Fibroblast of skin of right biceps (primary cell): ENCODE results near the gene SPPL2B.

Experiments used
- DNase-seq: peaks from one replicate; pipeline ENCODE4 v3.0.0-alpha.2; 2013

SPPL2B gene

GRCh38 chr19:2356036-2356646 is 27.7 kb downstream of the SPPL2B start:
- no peak for DNase-seq

- no peak for DNase-seq
Measured at GRCh38 chr19:2357279-2358206, 29.1 kb downstream of the SPPL2B start.

- DNase-seq = no peak
Measured at GRCh38 chr19:2358548-2359173, 30.2 kb downstream of the SPPL2B start.

- no peak for DNase-seq
Measured at GRCh38 chr19:2359992-2360685, 31.7 kb downstream of the SPPL2B start, which contains the start of gene TMPRSS9. TMPRSS9 (plus strand) TSS chr19:2360265; CDS start chr19:2389786, 29,521 bp downstream.

- DNase-seq = no peak
Measured at GRCh38 chr19:2360833-2361232, 32.3 kb downstream of the SPPL2B start.

GRCh38 chr19:2361246-2362045 is 33.0 kb downstream of the SPPL2B start:
- no peak for DNase-seq

- no peak for DNase-seq
Measured at GRCh38 chr19:2362046-2362969, 33.8 kb downstream of the SPPL2B start.

- DNase-seq = no peak
Measured at GRCh38 chr19:2362970-2363300, 34.5 kb downstream of the SPPL2B start.

GRCh38 chr19:2363419-2363818 is 34.9 kb downstream of the SPPL2B start:
- no peak for DNase-seq

GRCh38 chr19:2365201-2365970 is 36.9 kb downstream of the SPPL2B start:
- DNase-seq = no peak

- peak; percentile 70 for DNase-seq
Measured at GRCh38 chr19:2371656-2372055, 43.2 kb downstream of the SPPL2B start.

- DNase-seq = no peak
Measured at GRCh38 chr19:2372076-2372612, 43.7 kb downstream of the SPPL2B start.

GRCh38 chr19:2374808-2375207 is 46.3 kb downstream of the SPPL2B start:
- DNase-seq = no peak

GRCh38 chr19:2375353-2376121 is 47.1 kb downstream of the SPPL2B start:
- no peak for DNase-seq

GRCh38 chr19:2376784-2377519 is 48.5 kb downstream of the SPPL2B start:
- no peak for DNase-seq

GRCh38 chr19:2380567-2380966 is 52.1 kb downstream of the SPPL2B start:
- DNase-seq = no peak

- peak; percentile 31 for DNase-seq
Measured at GRCh38 chr19:2381148-2381820, 52.8 kb downstream of the SPPL2B start.
